NOMO-1 treated with dmso at 0.1 percent for 144 hours (cell line): ENCODE measurements around the gene AFMID.
"Not testable (repeated sequence)": the region's sequence is repeated elsewhere in the genome, so short reads cannot be mapped to it uniquely, and the experiment has no call there.

Source experiments
- DNase-seq: peaks from one replicate; lab custom pipeline; 2025; ENCODE audit not compliant: unreplicated experiment; lab: John Stamatoyannopoulos, UW

AFMID gene

DNA sequence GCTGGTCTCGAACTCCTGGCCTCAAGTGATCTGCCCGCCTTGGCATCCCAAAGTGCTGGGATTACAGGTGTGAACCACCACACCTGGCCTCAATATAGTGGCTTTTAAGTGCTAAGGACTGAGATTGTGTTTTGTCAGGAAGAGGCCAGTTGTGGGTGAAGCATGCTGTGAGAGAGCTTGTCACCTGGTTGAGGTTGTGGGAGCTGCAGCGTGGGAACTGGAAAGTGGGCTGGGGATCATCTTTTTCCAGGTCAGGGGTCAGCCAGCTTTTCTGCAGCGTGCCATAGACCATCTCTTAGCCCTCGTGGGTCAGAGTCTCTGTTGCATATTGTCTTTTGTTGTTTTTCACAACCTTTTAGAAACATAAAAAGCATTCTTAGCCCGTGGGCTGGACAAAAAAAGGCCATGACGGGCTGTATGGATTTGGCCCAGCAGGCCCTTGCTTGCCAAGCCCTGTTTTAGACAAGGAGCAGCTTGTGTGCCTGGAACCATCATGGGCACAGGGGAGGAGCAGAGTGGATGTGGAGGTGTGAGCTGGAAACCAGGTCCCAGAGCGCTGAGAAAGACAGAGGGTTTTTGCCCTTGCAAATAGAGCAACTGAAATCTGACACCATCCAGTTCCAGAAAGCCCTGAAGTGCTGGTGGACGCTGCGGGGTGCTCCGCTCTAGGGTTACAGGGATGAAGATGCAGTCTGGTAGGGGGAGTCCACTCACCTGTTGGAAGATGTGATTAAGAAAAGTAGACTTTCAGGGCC lies 32.4 kb downstream of the AFMID start:
- no peak for DNase-seq

DNA sequence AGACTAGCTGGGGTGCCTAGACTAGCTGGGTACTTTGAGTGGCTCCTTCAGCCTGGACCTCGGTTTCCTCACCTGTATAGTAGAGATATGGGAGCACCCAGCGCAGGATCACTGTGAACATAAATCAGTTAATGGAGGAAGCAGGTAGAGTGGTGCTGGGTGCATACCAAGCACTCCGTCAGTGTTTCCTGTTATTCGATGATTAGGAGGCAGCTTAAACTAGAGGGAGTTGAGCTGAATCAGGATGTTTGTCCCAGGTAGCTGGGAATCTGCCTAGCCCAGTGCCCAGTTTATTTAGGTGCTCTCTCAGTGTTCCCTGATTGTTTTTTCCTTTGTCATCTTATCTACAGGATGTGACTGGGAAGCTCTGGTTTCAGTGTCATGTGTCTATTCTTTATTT lies 35.9 kb downstream of the AFMID start:
- no peak for DNase-seq

DNA sequence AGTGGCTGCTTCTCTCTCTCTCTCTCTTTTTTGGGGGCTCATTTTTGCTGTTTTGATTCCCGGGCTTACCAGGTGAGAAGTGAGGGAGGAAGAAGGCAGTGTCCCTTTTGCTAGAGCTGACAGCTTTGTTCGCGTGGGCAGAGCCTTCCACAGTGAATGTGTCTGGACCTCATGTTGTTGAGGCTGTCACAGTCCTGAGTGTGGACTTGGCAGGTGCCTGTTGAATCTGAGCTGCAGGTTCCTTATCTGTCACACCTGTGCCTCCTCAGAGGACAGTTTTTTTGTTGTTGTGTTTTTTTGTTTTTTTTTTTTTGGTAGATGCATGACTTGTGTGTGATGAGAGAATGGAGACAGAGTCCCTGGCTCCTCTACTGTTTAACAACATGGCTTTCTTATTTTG lies 36.6 kb downstream of the AFMID start:
- no peak for DNase-seq

GRCh38 chr17:78224231-78225087 lies 37.3 kb downstream of the AFMID start:
- DNase-seq: no peak

DNA sequence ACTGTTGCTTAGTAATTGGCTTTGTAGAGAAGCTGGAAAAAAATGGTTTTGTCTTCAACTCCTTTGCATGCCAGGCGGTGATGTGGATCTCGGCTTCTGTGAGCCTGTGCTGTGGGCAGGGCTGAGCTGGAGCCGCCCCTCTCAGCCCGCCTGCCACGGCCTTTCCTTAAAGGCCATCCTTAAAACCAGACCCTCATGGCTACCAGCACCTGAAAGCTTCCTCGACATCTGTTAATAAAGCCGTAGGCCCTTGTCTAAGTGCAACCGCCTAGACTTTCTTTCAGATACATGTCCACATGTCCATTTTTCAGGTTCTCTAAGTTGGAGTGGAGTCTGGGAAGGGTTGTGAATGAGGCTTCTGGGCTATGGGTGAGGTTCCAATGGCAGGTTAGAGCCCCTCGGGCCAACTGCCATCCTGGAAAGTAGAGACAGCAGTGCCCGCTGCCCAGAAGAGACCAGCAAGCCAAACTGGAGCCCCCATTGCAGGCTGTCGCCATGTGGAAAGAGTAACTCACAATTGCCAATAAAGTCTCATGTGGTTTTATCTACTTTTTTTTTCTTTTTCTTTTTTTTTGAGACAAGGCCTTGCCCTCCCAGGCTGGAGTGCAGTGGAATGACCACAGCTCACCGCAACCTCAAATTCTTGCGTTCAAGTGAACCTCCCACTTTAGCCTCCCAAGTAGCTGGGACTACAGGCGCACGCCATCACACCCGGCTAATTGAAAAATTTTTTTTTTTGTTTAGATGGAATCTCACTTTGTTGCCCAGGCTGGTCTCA lies 38.1 kb downstream of the AFMID start:
- no peak for DNase-seq

DNA sequence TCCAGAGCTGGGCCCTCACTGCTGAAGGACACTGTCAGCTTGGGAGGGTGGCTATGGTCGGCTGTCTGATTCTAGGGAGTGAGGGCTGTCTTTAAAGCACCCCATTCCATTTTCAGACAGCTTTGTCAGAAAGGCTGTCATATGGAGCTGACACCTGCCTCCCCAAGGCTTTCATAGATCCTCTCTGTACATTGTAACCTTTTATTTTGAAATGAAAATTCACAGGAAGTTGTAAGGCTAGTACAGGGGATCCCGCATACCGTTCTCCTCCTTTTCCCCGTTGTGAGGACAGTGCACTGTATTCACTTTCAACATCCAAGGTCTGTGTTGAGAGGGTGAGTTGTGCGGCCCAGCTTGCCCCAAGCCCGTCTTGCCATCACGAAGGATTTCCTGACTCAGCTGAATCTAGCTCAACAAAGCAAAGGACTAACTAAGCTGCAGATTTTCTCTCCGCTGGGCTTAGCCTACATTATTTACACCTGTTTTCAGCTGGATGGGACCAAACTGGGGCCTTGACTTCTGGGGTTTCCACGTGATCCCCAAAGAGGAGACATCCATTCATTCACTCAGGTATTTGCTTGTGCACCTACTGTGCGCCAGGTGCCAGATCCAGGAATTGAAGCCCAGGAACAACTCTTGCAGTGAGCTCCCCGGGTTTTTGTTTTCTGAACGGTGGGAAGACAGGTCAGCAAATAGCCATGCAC lies 39.0 kb downstream of the AFMID start:
- DNase-seq: no peak

DNA sequence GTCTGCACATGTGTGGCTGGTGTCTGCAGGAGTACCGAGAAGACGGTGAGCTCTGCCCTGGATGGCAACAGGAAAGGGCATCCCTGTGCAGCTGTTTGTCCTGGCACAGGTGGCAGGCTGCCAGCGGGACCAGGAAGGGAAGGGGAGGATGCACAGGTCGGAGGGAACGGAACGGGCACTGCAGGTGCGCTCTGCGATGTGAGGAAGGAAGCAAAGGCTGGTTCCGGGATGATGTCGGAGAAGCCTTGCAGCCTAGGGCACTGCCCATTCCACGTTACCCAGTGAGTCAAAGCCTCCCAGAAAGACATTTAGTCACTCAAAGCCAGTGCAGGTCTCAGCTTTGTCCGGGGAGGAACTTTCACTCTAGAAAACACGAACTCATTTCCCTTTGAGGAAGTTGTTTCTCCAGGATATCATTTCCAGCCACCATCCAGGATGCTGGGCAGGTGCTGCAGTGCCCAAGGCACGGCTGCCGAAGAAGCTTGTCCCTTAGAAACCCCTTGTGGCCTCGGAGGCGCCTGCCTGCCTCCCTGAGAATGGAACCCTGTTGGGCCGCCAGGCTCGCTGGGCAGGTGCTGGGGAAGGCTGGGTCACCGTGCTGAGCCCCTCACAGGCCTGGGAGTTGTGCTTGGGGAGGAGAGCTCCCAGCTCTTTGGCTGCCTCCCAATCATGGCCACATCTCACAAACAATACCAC lies 39.7 kb downstream of the AFMID start:
- no peak for DNase-seq

GRCh38 chr17:78227455-78227916 lies 40.3 kb downstream of the AFMID start:
- DNase-seq: no peak

- DNase-seq: no peak
Measured at GRCh38 chr17:78228176-78228575, 41.0 kb downstream of the AFMID start.

DNA sequence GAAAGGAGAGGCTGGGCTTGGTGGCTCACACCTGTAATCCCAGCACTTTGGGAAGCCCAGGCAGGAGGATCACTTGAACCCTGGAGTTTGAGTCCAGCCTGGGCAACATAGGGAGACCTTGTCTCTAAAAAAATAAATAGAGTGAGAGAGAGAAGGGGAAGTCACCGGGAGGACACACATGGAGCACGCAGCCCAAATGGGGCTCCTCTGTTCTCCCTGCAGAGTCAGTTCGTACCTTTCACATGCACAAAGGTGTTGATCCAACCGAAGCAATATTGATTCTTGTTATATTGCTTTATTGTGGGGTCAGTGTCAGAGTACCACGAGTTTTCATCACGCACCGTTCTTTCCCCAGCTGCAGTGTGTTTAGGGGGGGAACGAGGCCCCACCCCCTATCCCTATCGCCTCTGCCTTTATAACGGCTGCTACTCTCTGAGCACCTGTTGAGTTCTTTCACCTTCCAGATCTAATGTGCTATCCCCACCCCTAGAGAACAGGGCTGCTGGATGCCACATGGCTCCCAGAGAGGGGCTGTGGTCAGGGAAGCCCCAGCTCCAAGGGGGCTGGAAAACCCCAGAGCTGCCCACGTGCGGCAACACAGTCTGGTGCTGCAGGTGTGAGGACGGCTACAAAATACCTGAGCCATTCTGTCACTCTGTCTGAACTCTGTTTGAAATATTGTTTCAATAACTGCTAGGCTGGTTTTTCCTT lies 43.2 kb downstream of the AFMID start:
- DNase-seq: no peak

DNA sequence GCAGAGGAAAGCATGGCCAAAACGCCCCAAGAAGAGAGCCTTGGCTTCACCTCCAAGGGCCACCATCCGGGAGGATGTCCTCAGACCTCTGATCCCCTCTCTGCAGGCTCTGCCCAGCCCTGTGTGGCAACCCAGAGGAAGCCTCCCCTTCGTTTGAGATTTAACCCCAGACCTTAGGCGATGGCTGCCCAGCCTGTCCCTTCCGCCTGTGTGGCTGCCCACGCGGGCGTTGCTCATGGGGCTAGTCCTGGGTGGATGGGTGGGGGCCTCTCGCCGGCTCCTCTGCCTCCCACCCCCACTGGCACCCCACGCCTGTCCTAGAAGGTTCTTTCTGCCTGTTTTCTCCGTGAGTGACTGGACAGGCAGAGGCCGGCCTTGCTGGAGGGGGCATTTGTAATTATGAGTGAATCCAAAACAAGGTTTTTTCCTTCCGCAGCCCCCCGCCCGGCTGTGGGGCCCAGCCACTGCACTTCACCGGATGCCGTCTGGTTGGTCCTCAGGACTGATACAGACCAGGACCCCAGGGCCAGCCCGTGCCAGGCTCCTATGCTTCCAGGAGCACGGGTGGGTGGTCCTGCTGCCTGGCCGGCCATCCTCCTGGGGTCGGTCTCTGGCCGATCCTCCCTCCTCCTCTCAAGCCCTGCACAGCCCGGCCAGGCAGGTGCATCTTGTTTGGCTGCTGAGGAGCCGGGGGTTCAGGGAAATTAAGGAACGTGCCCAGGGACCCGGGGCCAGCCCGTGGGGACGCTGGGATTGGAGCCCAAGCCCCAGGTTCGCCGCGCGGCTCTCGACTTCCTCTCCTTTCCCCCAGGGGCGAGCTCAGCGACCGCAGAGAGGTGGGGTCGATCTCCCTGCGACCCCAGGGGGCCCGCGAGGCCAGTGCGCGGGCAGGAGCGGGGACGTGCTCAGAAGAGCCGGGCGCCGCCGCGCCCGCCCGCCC lies 44.1 kb downstream of the AFMID start, which contains the start of gene TMEM235:
Gene TMEM235 (plus strand): TSS at position 636 of the 940 bp plus-strand sequence. CDS start 393 bp downstream, outside the sequence.
- DNase-seq: no peak

DNA sequence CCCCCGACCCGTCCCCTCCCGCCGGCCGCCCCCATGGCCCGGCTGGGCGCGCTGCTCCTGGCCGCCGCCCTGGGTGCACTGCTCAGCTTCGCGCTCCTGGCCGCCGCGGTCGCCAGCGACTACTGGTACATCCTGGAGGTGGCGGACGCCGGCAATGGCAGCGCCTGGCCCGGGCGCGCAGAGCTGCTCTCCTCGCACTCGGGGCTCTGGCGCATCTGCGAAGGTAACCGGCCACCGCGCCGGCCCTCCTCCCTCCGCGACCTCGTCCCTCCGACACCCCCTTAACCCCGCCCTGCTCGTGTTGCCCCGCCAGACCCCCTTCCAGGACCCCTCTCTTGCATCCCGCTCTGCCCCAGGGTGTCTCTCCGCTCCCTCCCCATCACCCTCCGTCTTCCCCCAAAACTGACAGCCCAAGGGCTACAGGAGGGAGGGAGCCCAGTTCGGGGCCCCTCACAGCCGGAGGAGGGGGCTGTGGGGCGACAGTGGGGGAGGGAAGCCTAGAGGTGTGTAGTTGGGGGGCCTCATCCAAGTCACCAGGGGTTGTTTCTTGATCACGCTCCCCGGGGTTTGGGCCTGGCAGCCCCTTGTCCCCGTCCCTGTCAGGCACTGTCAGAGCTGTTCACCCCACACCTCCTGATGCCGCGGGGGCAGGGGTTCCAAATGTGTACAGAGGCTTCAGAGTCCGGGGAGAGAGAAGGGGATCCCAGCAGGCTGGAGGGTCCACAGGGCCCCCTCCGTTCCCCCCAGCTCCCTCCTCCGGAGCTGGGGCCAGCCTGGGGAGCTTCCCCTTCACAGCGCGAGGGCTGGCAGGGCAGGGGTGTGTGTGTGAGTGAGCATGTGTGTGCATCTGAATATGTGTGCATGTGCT lies 45.1 kb downstream of the AFMID start:
- no peak for DNase-seq

DNA sequence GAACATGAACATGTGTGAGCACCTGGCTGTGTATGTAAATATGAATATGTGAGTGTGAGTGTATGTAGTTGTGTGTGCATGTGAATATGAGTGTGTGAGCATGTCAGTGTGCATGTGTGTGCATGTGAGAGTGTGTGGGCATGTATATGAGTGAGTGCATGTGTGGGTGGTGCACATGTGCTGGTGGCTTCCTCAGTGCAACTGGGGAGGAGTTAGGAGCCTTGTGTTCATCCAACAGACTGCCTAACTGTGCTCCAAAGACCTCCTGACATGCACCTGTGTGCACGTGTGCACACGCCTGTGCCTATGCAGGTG lies 45.7 kb downstream of the AFMID start:
- no peak for DNase-seq

DNA sequence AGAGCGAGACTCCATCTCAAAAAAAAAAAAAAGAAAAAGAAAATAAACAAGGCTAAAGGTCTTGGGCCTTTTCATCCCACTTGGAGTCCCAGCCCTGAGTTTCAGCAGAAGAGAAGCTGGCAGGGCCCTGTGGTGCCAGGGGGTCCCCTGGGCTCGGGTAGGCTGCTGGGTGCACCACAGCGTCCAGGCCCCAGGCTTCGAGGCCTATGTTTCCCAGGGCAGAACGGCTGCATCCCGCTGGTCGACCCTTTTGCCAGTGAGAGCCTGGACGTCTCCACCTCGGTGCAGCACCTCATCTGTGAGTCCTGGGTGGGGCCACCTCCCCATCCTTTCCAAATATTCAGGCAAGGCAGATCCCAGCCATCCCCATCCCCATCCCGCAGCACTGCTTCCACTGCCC lies 46.5 kb downstream of the AFMID start:
- no peak for DNase-seq

DNA sequence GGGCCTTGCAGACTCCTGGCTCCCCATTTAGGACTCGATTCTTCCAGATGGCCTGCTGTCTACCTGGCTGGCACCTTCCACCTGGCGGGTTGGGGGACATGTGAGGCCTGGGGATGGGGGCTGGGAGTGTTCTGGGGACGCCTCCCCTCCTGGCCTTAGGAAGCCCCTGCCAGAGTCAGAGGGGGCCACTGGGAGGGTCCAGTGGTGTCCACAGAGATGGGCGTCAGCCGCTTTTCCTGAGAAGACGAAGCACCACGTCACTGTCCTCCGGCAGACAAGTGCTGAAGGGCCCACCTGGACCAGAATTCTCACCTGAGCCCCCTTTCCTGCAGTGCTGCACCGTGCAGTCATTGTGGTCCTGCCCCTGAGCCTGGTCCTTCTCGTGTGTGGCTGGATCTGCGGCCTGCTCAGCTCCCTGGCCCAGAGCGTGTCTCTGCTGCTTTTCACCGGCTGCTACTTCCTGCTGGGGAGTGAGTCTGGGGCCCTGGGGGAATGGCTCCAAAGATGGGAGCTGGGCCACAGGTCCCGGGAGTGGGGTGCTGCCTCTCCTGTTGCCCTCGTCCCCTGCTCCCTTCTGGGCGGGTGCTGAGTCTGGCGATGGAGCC lies 47.2 kb downstream of the AFMID start:
- no peak for DNase-seq

GRCh38 chr17:78235022-78235421 lies 47.9 kb downstream of the AFMID start:
- DNase-seq: not testable (repeated sequence)

GRCh38 chr17:78235885-78236284 lies 48.7 kb downstream of the AFMID start:
- no peak for DNase-seq
